Keratinocyte (primary cell): ENCODE results near the gene MOV10L1. TPM values are rescaled to one million over a fixed set of nuclear protein-coding genes. Genes with fewer than 3 reads are reported as not detected.
"Not testable (repeated sequence)": the region's sequence is repeated elsewhere in the genome, so short reads cannot be mapped to it uniquely, and the experiment has no call there.

Source experiments
- DNase-seq: peaks from one replicate; pipeline ENCODE4 v3.0.0-alpha.2; 2011; ENCODE audit warnings: low read depth, missing footprints, low spot score
- FAIRE-seq: peaks from 2 replicates; lab custom pipeline; 2011; peaks lifted over from hg19 to GRCh38; lab: Jason Lieb, UNC
- H2AFZ ChIP-seq: 2 replicates; pipeline ENCODE4 v1.6.0; 2012; ENCODE audit warnings: low read length, control low read depth, inconsistent platforms; ENCODE audit not compliant: control insufficient read depth
- H3K27ac ChIP-seq: 2 replicates; pipeline ENCODE4 v1.5.1; 2011; ENCODE audit warnings: low read length; ENCODE audit not compliant: control insufficient read depth, insufficient read depth
- H3K27me3 ChIP-seq: 3 replicates; pipeline ENCODE4 v1.6.0; 2011; ENCODE audit warnings: low read length; ENCODE audit not compliant: control insufficient read depth, insufficient read depth; ENCODE audit errors: extremely low read depth
- H3K36me3 ChIP-seq, 2 experiments: 2 replicates in 1 of 2; 3 replicates in 1 of 2; pipeline ENCODE4 v1.5.1; 2011; ENCODE audit warnings: low read length in 2 of 2, mild to moderate bottlenecking in 1 of 2; ENCODE audit not compliant: control insufficient read depth in 2 of 2, insufficient read depth in 2 of 2; ENCODE audit errors: extremely low read depth in 1 of 2
- H3K4me1 ChIP-seq: 3 replicates; pipeline ENCODE4 v1.5.1; 2011; ENCODE audit warnings: low read length; ENCODE audit not compliant: control insufficient read depth, insufficient read depth; ENCODE audit errors: extremely low read depth
- H3K4me2 ChIP-seq: 3 replicates; pipeline ENCODE4 v1.6.0; 2011; ENCODE audit warnings: low read depth, low read length; ENCODE audit not compliant: control insufficient read depth, insufficient read depth; ENCODE audit errors: extremely low read depth
- H3K4me3 ChIP-seq, 3 experiments: fragments of 200-600 bp in 1 of 3; sonication (generic) in 1 of 3; 2 replicates in 2 of 3; 3 replicates in 1 of 3; pipeline ENCODE4 v1.5.1; 2011 to 2016; ENCODE audit warnings: low read length in 3 of 3, mild to moderate bottlenecking in 3 of 3, control low read depth in 2 of 3, inconsistent platforms in 1 of 3, low read depth in 1 of 3, mixed read lengths in 1 of 3, mixed run types in 1 of 3, moderate library complexity in 1 of 3; ENCODE audit not compliant: control insufficient read depth in 2 of 3, insufficient read depth in 2 of 3; ENCODE audit errors: extremely low read depth in 1 of 3
- H3K79me2 ChIP-seq: 2 replicates; pipeline ENCODE4 v1.6.0; 2012; ENCODE audit warnings: low read length; ENCODE audit not compliant: control insufficient read depth, insufficient read depth
- H3K9ac ChIP-seq: 3 replicates; pipeline ENCODE4 v1.6.0; 2011; ENCODE audit warnings: low read length; ENCODE audit not compliant: control insufficient read depth, insufficient read depth; ENCODE audit errors: extremely low read depth
- H3K9me1 ChIP-seq: 3 replicates; pipeline ENCODE4 v1.6.0; 2011; ENCODE audit warnings: low read length; ENCODE audit not compliant: control insufficient read depth, insufficient read depth; ENCODE audit errors: extremely low read depth
- H3K9me3 ChIP-seq: 2 replicates; pipeline ENCODE4 v1.5.1; 2012; ENCODE audit warnings: low read depth, low read length; ENCODE audit not compliant: control insufficient read depth
- H4K20me1 ChIP-seq: 3 replicates; pipeline ENCODE4 v1.6.0; 2011; ENCODE audit warnings: low read length; ENCODE audit not compliant: control insufficient read depth, insufficient read depth; ENCODE audit errors: extremely low read depth
- CTCF ChIP-seq, 3 experiments: IDR thresholded peaks in 1 of 3; conservative IDR thresholded peaks in 1 of 3; optimal IDR thresholded peaks in 1 of 3; 2 replicates in 2 of 3; 3 replicates in 1 of 3; pipeline versions ENCODE3 to v1.5.1; 2011; ENCODE audit warnings: low read length in 3 of 3, mild to moderate bottlenecking in 3 of 3, moderate library complexity in 2 of 3, control low read depth in 1 of 3, inconsistent platforms in 1 of 3; ENCODE audit not compliant: insufficient read depth in 2 of 3; ENCODE audit errors: extremely low read depth in 1 of 3
- EZH2 ChIP-seq: IDR thresholded peaks from one replicate; pipeline ENCODE4 v1.6.1; 2012; ENCODE audit warnings: inconsistent platforms, mild to moderate bottlenecking, low read length, moderate library complexity
- dilution Hi-C: fragments of 300-500 bp; cut with MboI; formaldehyde crosslinking; loops from one replicate; pipeline ENCODE4 v1.7.0; 2020; ENCODE audit warnings: low sequenced_read_pairs; ENCODE audit not compliant: extremely low pct_ligation_motif_present
- polyA plus RNA-seq, 5 experiments: library from polyadenylated mRNA; depleted of rRNA in 3 of 5; stranded (reverse) in 3 of 5; stranded (forward) in 1 of 5; unstranded in 1 of 5; fragments of >200 nt; gene quantifications; 1 replicate in 1 of 5; 2 replicates in 3 of 5; 3 replicates in 1 of 5; pipeline versions ENCODE4 v1.2.1 to v1.2.3, GENCODE V29; 2011 to 2012; ENCODE audit warnings: missing spikeins in 2 of 5, low read depth in 1 of 5, low replicate concordance in 1 of 5

Gene MOV10L1
- polyA plus RNA-seq, 1 donor (not counting 4 experiments of a cell fraction or from before 2014, with no cell fraction given), result not detected

DNA sequence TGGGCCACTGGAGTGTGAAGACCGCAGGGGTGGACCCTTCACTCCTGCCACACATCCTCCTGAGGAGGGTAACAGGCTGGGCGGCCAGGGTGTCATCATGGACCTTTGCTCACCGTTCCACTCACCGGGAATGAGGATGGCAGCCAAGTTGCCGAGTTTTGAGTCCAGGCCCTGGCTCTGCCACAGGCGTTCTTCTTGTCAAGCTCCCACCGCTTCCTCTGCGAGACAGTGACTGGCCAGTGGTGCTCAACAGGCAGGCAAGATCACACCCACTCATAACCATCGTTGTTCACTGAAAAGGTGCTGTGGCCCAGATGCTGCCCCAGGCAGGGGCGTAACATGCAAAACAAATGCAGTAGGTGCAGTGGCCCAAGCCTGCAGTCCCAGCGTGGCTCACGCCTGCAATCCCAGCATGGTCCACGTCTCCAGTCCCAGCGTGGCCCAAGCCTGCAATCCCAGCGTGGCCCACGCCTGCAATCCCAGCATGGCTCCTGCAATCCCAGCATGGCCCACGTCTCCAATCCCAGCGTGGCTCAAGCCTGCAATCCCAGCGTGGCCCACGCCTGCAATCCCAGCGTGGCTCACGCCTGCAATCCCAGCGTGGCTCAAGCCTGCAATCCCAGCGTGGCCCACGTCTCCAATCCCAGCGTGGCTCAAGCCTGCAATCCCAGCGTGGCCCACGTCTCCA is 75.8 kb downstream of the MOV10L1 start:
- Histone ChIP-seq H4K20me1 (no peaks in the 10 kb centered on the region), H3K4me3 (no peak overlapping the region), H2AFZ (no peak overlapping the region), H3K27ac (no peak overlapping the region), H3K9me1 (no peaks in the 10 kb centered on the region), H3K27me3 (peaks cover 12% of the 10 kb centered on the region), H3K4me2 (no peak overlapping the region), H3K4me1 (no peaks in the 10 kb centered on the region), H3K9me3 (no peaks in the 10 kb centered on the region), H3K9ac (no peak overlapping the region), H3K36me3 (no peaks in the 10 kb centered on the region), H3K79me2 (no peaks in the 10 kb centered on the region)
- FAIRE-seq (no peak), DNase-seq (no peak)
- dilution Hi-C loops, result no loop called here
- no peak for TF ChIP-seq EZH2
- TF ChIP-seq CTCF (optimal IDR thresholded peaks at IDR 0.05 in 1 of 3, IDR thresholded peaks at IDR 0.05 in 1 of 3, conservative IDR thresholded peaks at IDR 0.05 in 1 of 3; ENCODE audit: extremely low read depth in 1 of 3, insufficient read depth in 2 of 3, low read length in 3 of 3), result no peak

- Histone ChIP-seq H2AFZ (no peak overlapping the region), H3K79me2 (no peaks in the 10 kb centered on the region), H3K4me3 (no peak overlapping the region), H3K9me1 (no peaks in the 10 kb centered on the region), H3K27ac (no peak overlapping the region), H3K4me1 (no peaks in the 10 kb centered on the region), H3K4me2 (no peak overlapping the region), H3K36me3 (no peaks in the 10 kb centered on the region), H3K27me3 (peaks cover 17% of the 10 kb centered on the region), H4K20me1 (no peaks in the 10 kb centered on the region), H3K9me3 (no peaks in the 10 kb centered on the region), H3K9ac (no peak overlapping the region)
- dilution Hi-C loops, result no loop called here
- FAIRE-seq, result no peak
- TF ChIP-seq CTCF (optimal IDR thresholded peaks at IDR 0.05 in 1 of 3, IDR thresholded peaks at IDR 0.05 in 1 of 3, conservative IDR thresholded peaks at IDR 0.05 in 1 of 3; ENCODE audit: extremely low read depth in 1 of 3, insufficient read depth in 2 of 3, low read length in 3 of 3) (no peak), EZH2 (no peak)
- no peak for DNase-seq
These were observed 78.1 kb downstream of the MOV10L1 start for GRCh38 chr22:50167689-50168489.

DNA sequence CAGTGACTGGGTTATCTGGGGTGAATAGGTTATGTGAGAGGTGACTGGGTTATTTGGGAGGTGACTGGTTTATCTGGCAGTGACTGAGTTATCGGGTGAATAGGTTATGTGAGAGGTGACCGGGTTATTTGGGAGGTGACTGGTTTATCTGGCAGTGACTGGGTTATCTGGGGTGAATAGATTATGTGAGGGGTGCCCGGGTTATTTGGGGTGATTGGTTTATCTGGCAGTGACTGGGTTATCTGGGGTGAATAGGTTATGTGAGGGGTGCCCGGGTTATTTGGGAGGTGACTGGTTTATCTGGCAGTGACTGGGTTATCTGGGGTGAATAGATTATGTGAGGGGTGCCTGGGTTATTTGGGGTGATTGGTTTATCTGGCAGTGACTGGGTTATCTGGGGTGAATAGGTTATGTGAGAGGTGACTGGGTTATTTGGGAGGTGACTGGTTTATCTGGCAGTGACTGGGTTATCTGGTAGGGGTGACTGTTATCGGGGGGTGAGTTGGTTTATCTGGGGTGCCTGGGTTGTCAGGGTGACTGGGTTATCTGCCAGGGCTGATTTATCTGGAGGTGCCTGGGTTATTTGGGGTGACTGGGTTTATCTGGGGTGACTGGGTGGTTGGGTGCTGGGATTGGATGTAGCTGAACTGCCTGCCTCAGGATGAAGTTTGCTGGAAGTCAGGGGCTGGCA is 78.8 kb downstream of the MOV10L1 start:
- DNase-seq, H3K4me3 ChIP-seq, H4K20me1 ChIP-seq, H3K9me3 ChIP-seq, H3K4me1 ChIP-seq, H3K36me3 ChIP-seq, FAIRE-seq, H3K79me2 ChIP-seq, H3K27ac ChIP-seq, H3K4me2 ChIP-seq, H3K9me1 ChIP-seq, dilution Hi-C loops, H2AFZ ChIP-seq, H3K9ac ChIP-seq: not testable (repeated sequence)
- H3K27me3 ChIP-seq, result peaks cover 17% of the 10 kb centered on the region
